NCI-H345 treated with DMSO at 0.1 percent for 48 hours (cell line): Measurements from ENCODE around the gene BCAP31.
A peak's percentile ranks its signal among the peaks of the same experiment; 100 is the strongest.
"Not testable (repeated sequence)": the region's sequence is repeated elsewhere in the genome, so short reads cannot be mapped to it uniquely, and the experiment has no call there.

Experiments used
- DNase-seq: peaks from one replicate; lab custom pipeline; 2025; ENCODE audit not compliant: unreplicated experiment; lab: John Stamatoyannopoulos, UW

BCAP31 gene

DNA sequence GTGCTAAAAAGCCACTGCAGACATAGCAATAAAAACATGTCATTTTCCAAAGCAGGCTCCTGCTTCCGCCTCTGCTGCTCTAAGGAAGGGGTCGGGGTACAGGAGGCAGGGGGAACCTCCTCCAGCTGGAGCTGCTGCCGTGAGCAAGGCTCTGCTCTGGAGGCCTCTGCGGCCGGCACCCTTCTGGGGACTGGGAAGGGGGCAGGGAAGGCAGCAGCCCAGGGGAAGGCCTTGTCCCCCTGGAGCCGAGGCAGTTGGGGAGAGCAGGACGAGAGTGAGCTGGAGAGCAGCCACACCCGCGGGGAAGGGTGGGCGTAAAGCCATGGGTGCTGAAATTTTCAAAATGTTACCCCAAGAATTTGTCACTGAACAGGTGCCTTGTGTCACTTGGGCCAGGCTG, 27.6 kb downstream of the BCAP31 start:
- DNase-seq = not testable (repeated sequence)

- DNase-seq = no peak
Observed at GRCh38 chrX:153696100-153696499, 28.1 kb downstream of the BCAP31 start.

DNA sequence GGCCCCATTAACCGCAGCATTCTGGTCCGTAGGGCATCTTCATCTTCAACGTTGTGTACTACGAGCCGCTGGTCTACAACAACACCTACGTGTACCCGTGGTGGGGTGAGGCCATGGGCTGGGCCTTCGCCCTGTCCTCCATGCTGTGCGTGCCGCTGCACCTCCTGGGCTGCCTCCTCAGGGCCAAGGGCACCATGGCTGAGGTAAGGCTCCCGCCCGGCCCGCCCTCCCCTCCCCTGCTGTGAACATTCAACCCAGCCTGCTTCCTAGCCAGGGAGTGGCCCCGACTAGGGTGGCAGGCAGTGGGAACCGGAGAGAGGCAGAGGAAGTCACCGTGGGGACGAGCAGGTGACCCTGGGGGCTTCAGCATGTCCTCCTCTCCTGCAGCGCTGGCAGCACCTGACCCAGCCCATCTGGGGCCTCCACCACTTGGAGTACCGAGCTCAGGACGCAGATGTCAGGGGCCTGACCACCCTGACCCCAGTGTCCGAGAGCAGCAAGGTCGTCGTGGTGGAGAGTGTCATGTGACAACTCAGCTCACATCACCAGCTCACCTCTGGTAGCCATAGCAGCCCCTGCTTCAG, 29.4 kb downstream of the BCAP31 start:
- DNase-seq = no peak

DNA sequence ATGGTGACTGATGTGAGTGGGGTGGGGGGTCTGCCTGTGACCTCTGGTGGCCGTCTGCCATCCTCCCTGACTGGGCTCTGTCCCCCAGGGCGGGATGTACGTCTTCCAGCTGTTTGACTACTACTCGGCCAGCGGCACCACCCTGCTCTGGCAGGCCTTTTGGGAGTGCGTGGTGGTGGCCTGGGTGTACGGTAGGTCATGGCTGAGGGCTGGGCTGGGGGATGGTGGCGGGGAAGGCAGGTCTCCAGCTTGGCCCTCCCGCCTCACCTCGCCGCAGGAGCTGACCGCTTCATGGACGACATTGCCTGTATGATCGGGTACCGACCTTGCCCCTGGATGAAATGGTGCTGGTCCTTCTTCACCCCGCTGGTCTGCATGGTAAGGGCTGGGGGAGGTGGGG, 29.9 kb downstream of the BCAP31 start:
- DNase-seq = not testable (repeated sequence)

DNA sequence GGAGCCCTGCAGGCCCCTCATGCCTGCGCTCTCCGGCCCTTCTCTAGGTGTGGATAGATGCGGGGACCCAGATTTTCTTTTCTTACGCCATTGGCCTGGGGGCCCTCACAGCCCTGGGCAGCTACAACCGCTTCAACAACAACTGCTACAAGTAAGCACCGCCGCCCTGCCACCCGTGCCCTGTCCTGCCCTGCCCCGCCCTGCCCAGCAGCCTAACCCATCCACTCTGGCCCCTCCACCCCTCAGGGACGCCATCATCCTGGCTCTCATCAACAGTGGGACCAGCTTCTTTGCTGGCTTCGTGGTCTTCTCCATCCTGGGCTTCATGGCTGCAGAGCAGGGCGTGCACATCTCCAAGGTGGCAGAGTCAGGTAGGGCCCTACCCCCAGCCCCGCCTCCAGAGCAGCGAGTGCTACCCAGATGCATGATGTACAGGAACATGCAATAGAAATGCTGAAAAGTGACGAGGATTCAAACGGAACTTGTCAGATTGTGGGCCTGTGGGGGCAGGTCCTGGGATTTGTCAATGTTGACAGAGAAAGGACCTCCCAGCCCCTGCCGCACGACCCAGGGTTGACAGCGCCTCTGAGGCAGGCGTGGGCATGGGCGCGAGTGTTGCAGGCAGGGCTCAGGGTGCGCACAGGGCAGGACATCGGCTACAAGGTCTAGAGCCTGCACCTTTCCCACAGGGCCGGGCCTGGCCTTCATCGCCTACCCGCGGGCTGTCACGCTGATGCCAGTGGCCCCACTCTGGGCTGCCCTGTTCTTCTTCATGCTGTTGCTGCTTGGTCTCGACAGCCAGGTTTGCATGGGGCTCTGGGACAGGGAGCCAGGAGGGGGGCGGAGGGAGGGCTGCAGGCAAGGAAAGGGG, 30.7 kb downstream of the BCAP31 start:
- DNase-seq = no peak

DNA sequence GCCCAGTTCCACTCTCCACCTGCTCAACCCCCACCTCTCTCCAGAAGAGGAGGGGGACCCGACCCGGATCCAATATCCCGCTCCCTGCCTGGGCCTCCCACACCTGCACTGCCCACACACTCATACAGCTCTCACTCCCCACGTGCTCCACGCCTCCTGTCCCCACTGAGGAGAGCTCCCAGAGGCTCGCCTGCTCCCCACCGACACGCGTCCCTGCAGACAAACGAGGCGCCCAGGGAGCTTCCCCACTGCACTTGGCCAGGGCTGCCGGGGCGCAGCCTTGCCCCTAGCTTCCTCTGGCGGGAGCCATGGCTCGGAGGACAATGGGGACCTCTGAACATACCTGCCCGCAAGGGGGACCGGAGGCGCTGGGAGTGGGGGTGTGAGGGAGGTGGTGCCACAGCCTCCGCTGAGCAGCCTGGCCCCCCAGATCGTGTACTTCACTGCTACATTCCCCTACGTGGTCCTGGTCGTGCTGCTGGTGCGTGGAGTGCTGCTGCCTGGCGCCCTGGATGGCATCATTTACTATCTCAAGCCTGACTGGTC, 31.5 kb downstream of the BCAP31 start:
- DNase-seq = no peak

- no peak for DNase-seq
Observed at GRCh38 chrX:153692003-153692402, 32.2 kb downstream of the BCAP31 start.

- not testable (repeated sequence) for DNase-seq
Observed at GRCh38 chrX:153691032-153691827, 33.0 kb downstream of the BCAP31 start.

DNA sequence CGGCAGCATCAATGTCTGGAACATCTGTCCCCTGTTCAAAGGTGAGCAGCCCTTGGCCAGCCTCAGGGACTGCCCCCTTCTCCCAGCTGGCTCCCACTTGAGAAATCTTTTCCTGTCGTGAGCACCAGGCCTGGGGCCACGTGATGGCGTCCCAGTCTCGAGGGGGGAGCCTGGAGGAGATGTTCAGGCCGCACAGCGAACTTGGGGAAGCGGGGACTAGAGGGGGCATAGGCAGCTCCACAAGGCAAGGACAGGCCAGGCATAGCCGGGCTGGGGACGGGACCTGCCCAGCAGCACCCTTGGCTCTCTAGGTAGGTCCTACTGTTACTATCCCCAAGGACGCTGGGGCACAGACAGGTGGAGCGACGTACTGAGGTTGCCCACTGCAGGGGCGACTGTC, 33.7 kb downstream of the BCAP31 start:
- no peak for DNase-seq

DNA sequence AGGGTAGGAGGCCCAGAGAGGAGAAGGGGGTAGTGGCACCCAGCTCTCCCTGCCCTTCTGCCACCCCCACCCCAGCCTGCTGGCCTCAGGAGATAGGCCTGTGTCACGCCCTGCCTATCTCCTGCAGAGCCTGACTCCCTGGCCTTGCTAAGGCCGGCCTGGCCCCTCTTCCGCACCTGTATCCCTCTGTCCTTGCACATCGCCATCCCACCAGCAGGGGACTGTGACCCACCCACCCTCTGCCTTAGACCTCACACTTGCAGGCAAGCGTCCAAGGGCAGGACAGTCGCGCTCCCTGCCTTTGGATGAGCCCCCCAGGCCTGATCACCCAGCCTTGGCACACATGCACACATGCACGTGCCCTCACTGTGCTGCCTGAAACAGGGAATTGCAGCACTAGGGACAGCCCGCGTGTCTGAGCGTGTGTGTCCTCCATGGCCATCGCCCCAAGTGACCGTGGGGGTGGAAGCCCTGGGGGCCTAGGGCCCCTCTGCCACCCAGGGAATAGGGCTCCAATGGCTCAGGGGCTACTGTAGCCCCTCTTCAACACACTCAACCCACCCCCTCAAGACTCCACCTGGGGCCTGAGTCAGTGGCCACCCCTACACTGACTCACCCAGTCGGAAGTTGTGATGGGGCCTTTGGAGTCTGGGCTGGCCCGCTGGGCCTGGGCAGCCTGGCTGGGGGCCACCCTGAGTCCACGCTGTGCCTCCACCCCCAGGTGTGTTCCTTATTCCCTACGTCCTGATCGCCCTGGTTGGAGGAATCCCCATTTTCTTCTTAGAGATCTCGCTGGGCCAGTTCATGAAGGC, 34.3 kb downstream of the BCAP31 start:
- no peak for DNase-seq

- no peak for DNase-seq
Observed at GRCh38 chrX:153688911-153689590, 35.1 kb downstream of the BCAP31 start.

GRCh38 chrX:153688506-153688905, 35.7 kb downstream of the BCAP31 start:
- no peak for DNase-seq

- no peak for DNase-seq
Observed at GRCh38 chrX:153688071-153688470, 36.1 kb downstream of the BCAP31 start.

- DNase-seq = peak; percentile 23
Observed at GRCh38 chrX:153687121-153688039, 36.8 kb downstream of the BCAP31 start, which contains the start of gene SLC6A8. Gene SLC6A8, plus strand, starts transcription at chrX:153687926. Its CDS starts 649 bp downstream, at chrX:153688575.

DNA sequence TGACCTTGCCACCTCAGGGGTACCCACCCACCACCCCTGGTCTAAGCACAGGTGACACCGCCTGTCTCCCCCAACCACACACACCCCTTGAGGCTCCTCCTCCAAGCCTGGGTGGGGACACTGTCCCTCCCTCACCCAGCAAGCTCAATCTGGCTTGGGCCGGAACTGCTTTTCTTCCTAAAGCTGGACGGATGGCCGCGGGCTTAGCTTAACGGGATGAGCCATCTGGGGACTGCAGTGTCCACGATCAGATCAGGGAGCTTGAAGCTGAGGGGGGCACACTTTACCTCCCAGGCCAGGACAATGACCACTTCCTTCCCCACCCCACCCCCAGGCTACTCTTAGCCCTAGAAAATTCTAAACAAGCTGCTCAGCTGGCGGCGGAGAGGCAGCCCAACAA, 37.5 kb downstream of the BCAP31 start:
- DNase-seq = no peak

- no peak for DNase-seq
Observed at GRCh38 chrX:153685751-153686696, 38.2 kb downstream of the BCAP31 start.

DNA sequence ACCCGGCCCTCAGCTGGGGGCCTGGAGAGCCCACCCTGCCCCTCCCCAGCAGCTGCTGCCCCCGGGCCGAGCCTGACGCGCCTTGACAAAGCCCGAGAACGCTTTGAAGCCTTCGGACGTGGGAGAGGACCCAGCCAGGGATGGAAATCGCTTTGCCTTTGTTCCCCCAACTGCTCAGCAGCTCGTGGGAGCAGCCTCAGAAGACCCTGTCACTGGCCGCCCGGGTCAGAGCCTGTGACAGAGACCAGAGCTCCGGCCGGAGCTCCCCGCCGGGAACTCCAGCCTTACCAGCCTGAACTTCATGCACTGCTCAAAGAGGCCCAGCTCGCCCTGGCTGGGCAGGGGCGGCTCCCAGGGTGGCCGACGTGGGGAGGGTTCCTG, 39.0 kb downstream of the BCAP31 start:
- DNase-seq = no peak
